OCI-LY7 (cell line): ENCODE results near the gene DDR1. TPM values are rescaled to one million over a fixed set of nuclear protein-coding genes. Genes with fewer than 3 reads are reported as not detected.

Experiments used
- BruUV-seq: library from RNA; stranded (reverse); fragments of 400-500 nt; replicated peaks from 2 replicates; lab custom pipeline; 2021; lab: Mats Ljungman, UMichigan
- CTCF ChIA-PET: fragments of 300-600 bp; sonication (Branson Sonifier 250); formaldehyde crosslinking; loops from one replicate; lab custom pipeline; 2022; ENCODE audit warnings: antibody characterized with exemption; ENCODE audit not compliant: unreplicated experiment; lab: Charles Lee
- POLR2A ChIA-PET: fragments of 300-600 bp; sonication (Branson Sonifier 250); formaldehyde crosslinking; loops from one replicate; lab custom pipeline; 2022; ENCODE audit warnings: antibody characterized with exemption; lab: Charles Lee
- DNase-seq: peaks from one replicate; pipeline ENCODE4 v3.0.0-alpha.2; 2015; ENCODE audit warnings: low spot score
- H2AFZ ChIP-seq: fragments of 200-600 bp; sonication (generic), shearing (Covaris generic); 2 replicates; pipeline ENCODE4 v1.6.1; 2014; ENCODE audit warnings: mild to moderate bottlenecking, antibody characterized with exemption, low read length, moderate library complexity
- H3K27ac ChIP-seq: fragments of 200-600 bp; sonication (generic); 2 replicates; pipeline ENCODE4 v1.5.1; 2014; ENCODE audit warnings: mixed run types, low read depth, mild to moderate bottlenecking, moderate library complexity, low read length, inconsistent platforms; ENCODE audit not compliant: poor library complexity, severe bottlenecking
- H3K36me3 ChIP-seq: fragments of 200-600 bp; sonication (generic); 2 replicates; pipeline ENCODE4 v1.6.1; 2014; ENCODE audit warnings: mild to moderate bottlenecking, antibody characterized with exemption, low read length, moderate library complexity, mixed read lengths; ENCODE audit not compliant: insufficient read depth
- H3K4me1 ChIP-seq: fragments of 200-600 bp; sonication (generic); 2 replicates; pipeline ENCODE4 v1.5.1; 2014; ENCODE audit warnings: mild to moderate bottlenecking, low read length; ENCODE audit not compliant: insufficient read depth, poor library complexity, severe bottlenecking
- H3K4me2 ChIP-seq: fragments of 200-600 bp; sonication (generic); 2 replicates; pipeline ENCODE4 v1.6.1; 2014; ENCODE audit warnings: mild to moderate bottlenecking, low read length
- H3K4me3 ChIP-seq: fragments of 200-600 bp; sonication (generic); 2 replicates; pipeline ENCODE4 v1.5.1; 2014; ENCODE audit warnings: mild to moderate bottlenecking, low read depth, low read length; ENCODE audit not compliant: poor library complexity, severe bottlenecking
- H3K79me2 ChIP-seq: fragments of 200-600 bp; sonication (generic); 2 replicates; pipeline ENCODE4 v1.6.1; 2016; ENCODE audit warnings: low read depth, mild to moderate bottlenecking, low read length, moderate library complexity, mixed read lengths; ENCODE audit not compliant: insufficient read depth
- H3K9me2 ChIP-seq: fragments of 200-600 bp; sonication (generic); 2 replicates; pipeline ENCODE4 v1.6.1; 2016; ENCODE audit warnings: mild to moderate bottlenecking, low read length, mixed read lengths; ENCODE audit not compliant: insufficient read depth
- H3K9me3 ChIP-seq: fragments of 200-600 bp; sonication (generic); 2 replicates; pipeline ENCODE4 v1.6.1; 2014; ENCODE audit warnings: mild to moderate bottlenecking, mixed run types, low read length, mixed read lengths
- H4K20me1 ChIP-seq: fragments of 200-600 bp; sonication (generic); 2 replicates; pipeline ENCODE4 v1.6.1; 2014; ENCODE audit warnings: mild to moderate bottlenecking, antibody characterized with exemption, low read length, moderate library complexity, mixed read lengths; ENCODE audit not compliant: insufficient read depth
- CTCF ChIP-seq: fragments of 200-600 bp; sonication (generic); conservative IDR thresholded peaks from 2 replicates; pipeline ENCODE4 v1.5.1; 2014; ENCODE audit warnings: mild to moderate bottlenecking, antibody characterized with exemption, low read length, moderate library complexity, mixed read lengths
- EZH2phosphoT487 ChIP-seq: fragments of 200-600 bp; sonication (generic); IDR thresholded peaks from 2 replicates; pipeline ENCODE4 v1.6.1; 2018; ENCODE audit warnings: low read depth, borderline replicate concordance, mild to moderate bottlenecking, mixed run types, antibody characterized with exemption, low read length, moderate library complexity, mixed read lengths
- intact Hi-C: fragments of 100-400 bp; cut with micrococcal nuclease; formaldehyde crosslinking; loops from one replicate; pipeline ENCODE4 v1.10.0; 2022; ENCODE audit not compliant: unreplicated experiment
- total RNA-seq, 2 experiments: library from RNA; depleted of rRNA in 1 of 2; stranded (reverse); fragments of >200 nt in 1 of 2; shearing (Covaris generic) in 1 of 2; gene quantifications; 2 replicates each; pipeline ENCODE4 v1.2.3, GENCODE V29; 2014 to 2022

Gene DDR1
- total RNA-seq, 2 experiments from 2014 or later: 14.0 to 30.3 TPM

- TF ChIP-seq CTCF (no peak), EZH2phosphoT487 (no peak)
- Histone ChIP-seq H3K9me3 (no peaks in the 10 kb centered on the region), H3K79me2 (no peaks in the 10 kb centered on the region), H3K9me2 (no peaks in the 10 kb centered on the region), H3K36me3 (no peaks in the 10 kb centered on the region), H3K4me3 (no peak overlapping the region), H3K4me1 (peaks cover 6% of the 10 kb centered on the region), H3K4me2 (no peak overlapping the region), H4K20me1 (no peaks in the 10 kb centered on the region), H2AFZ (no peak overlapping the region), H3K27ac (no peak overlapping the region)
- no peak for DNase-seq
- ChIA-PET CTCF (no interaction called here), POLR2A (interaction anchor here (0.6 to 0.8 kb wide), 2 partner anchors 45 to 118 kb away, joined by 3 read pairs; no protein-coding TSS in a partner anchor)
- BruUV-seq: no TSS peak
- intact Hi-C loops: no loop called here
These were observed 46.9 kb upstream of the DDR1 start for GRCh38 chr6:30837432-30837831.

- H3K79me2 ChIP-seq: no peaks in the 10 kb centered on the region
- BruUV-seq: no TSS peak
- TF ChIP-seq CTCF (no peak), EZH2phosphoT487 (no peak)
- H3K27ac ChIP-seq: no peak overlapping the region
- no peak for DNase-seq
- H3K9me2 ChIP-seq: no peaks in the 10 kb centered on the region
- intact Hi-C loops: no loop called here
- ChIA-PET CTCF (no interaction called here), POLR2A (interaction anchor here (0.6 to 0.8 kb wide), 2 partner anchors 44 to 119 kb away, joined by 3 read pairs; no protein-coding TSS in a partner anchor)
- peaks cover 6% of the 10 kb centered on the region for H3K4me1 ChIP-seq
- no peak overlapping the region for H3K4me3 ChIP-seq
- no peaks in the 10 kb centered on the region for H3K9me3 ChIP-seq
- H3K4me2 ChIP-seq: no peak overlapping the region
- H2AFZ ChIP-seq: no peak overlapping the region
- no peaks in the 10 kb centered on the region for H3K36me3 ChIP-seq
- no peaks in the 10 kb centered on the region for H4K20me1 ChIP-seq
These were observed 46.4 kb upstream of the DDR1 start for GRCh38 chr6:30837870-30838269.

- TF ChIP-seq CTCF: no peak
- TF ChIP-seq EZH2phosphoT487: no peak
- no peaks in the 10 kb centered on the region for H4K20me1 ChIP-seq
- H3K9me2 ChIP-seq: no peaks in the 10 kb centered on the region
- H3K79me2 ChIP-seq: no peaks in the 10 kb centered on the region
- ChIA-PET CTCF (no interaction called here), POLR2A (interaction anchor here (0.7 kb wide), 1 partner anchor 498 kb away, joined by 5 read pairs; no protein-coding TSS in a partner anchor)
- DNase-seq: no peak
- intact Hi-C loops: no loop called here
- H3K27ac ChIP-seq: no peak overlapping the region
- no peak overlapping the region for H3K4me3 ChIP-seq
- H2AFZ ChIP-seq: no peak overlapping the region
- no peak overlapping the region for H3K4me2 ChIP-seq
- H3K9me3 ChIP-seq: no peaks in the 10 kb centered on the region
- no peaks in the 10 kb centered on the region for H3K36me3 ChIP-seq
- peaks cover 2% of the 10 kb centered on the region for H3K4me1 ChIP-seq
- BruUV-seq: no TSS peak
These were observed 44.6 kb upstream of the DDR1 start for GRCh38 chr6:30839671-30840070.
